Loucy (cell line): ENCODE measurements around the gene DOCK3.
"Not testable (repeated sequence)": the region's sequence is repeated elsewhere in the genome, so short reads cannot be mapped to it uniquely, and the experiment has no call there.

Experiments
- H2AFZ ChIP-seq: fragments of 200-600 bp; sonication (generic); 2 replicates; pipeline ENCODE4 v1.6.0; 2016; ENCODE audit warnings: antibody characterized with exemption, mild to moderate bottlenecking, low read length, moderate library complexity
- H3F3A ChIP-seq: fragments of 200-600 bp; 2 replicates; pipeline ENCODE4 v1.6.0; 2016; ENCODE audit warnings: antibody characterized with exemption, low read depth, mild to moderate bottlenecking
- H3K27me3 ChIP-seq: fragments of 200-600 bp; sonication (generic); 2 replicates; pipeline ENCODE4 v1.6.1; 2014; ENCODE audit warnings: low read length, mild to moderate bottlenecking; ENCODE audit not compliant: insufficient read depth, poor library complexity, severe bottlenecking
- H3K36me3 ChIP-seq: fragments of 200-600 bp; sonication (generic); 2 replicates; pipeline ENCODE4 v1.6.1; 2016; ENCODE audit warnings: low read length; ENCODE audit not compliant: insufficient read depth
- H3K4me1 ChIP-seq: fragments of 200-600 bp; sonication (generic); 2 replicates; pipeline ENCODE4 v1.5.1; 2014; ENCODE audit warnings: low read length, mild to moderate bottlenecking; ENCODE audit not compliant: insufficient read depth, poor library complexity, severe bottlenecking
- H3K4me2 ChIP-seq: fragments of 200-600 bp; sonication (generic); 2 replicates; pipeline ENCODE4 v1.6.0; 2014; ENCODE audit warnings: antibody characterized with exemption, low read length, low read depth, mild to moderate bottlenecking; ENCODE audit not compliant: poor library complexity, severe bottlenecking
- H3K4me3 ChIP-seq: fragments of 200-600 bp; sonication (generic); 2 replicates; pipeline ENCODE4 v1.5.1; 2014; ENCODE audit warnings: low read length, mild to moderate bottlenecking, mixed read lengths; ENCODE audit not compliant: poor library complexity, severe bottlenecking
- H3K79me2 ChIP-seq: fragments of 200-600 bp; sonication (generic); 2 replicates; pipeline ENCODE4 v1.6.1; 2014; ENCODE audit warnings: low read length; ENCODE audit not compliant: insufficient read depth
- H3K9ac ChIP-seq: fragments of 200-600 bp; sonication (generic); 2 replicates; pipeline ENCODE4 v1.6.0; 2014; ENCODE audit warnings: mild to moderate bottlenecking, low read depth, low read length, moderate library complexity; ENCODE audit not compliant: poor library complexity, severe bottlenecking
- H3K9me2 ChIP-seq: fragments of 200-600 bp; sonication (generic); replicated peaks from 2 replicates; pipeline ENCODE4 v1.6.1; 2016; ENCODE audit warnings: low read depth, low read length, mixed read lengths
- H3K9me3 ChIP-seq: fragments of 200-600 bp; sonication (generic); 2 replicates; pipeline ENCODE4 v1.6.1; 2014; ENCODE audit warnings: mild to moderate bottlenecking, antibody characterized with exemption, low read length, low read depth; ENCODE audit not compliant: insufficient read depth
- H4K20me1 ChIP-seq: fragments of 200-600 bp; sonication (generic); 2 replicates; pipeline ENCODE4 v1.6.0; 2014; ENCODE audit warnings: antibody characterized with exemption, low read length, mild to moderate bottlenecking; ENCODE audit not compliant: insufficient read depth, poor library complexity, severe bottlenecking
- EZH2phosphoT487 ChIP-seq: fragments of 200-600 bp; IDR thresholded peaks from 2 replicates; pipeline ENCODE4 v1.6.1; 2018; ENCODE audit warnings: antibody characterized with exemption, mild to moderate bottlenecking, moderate library complexity, borderline replicate concordance
- TF ChIP-seq, protein P1 (sequence below): fragments of 200-600 bp; sonication (generic); conservative IDR thresholded peaks from 2 replicates; pipeline ENCODE4 v1.5.1; 2014; ENCODE audit warnings: mild to moderate bottlenecking, antibody characterized with exemption, low read length

The DOCK3 gene

GRCh38 chr3:50883755-50884154 is 209.0 kb downstream of the DOCK3 start:
- Histone ChIP-seq H4K20me1 (no peaks in the 10 kb centered on the region), H3K4me3 (no peak overlapping the region), H3K9me2 (no peaks in the 10 kb centered on the region), H3K4me2 (no peak overlapping the region), H3K27me3 (no peaks in the 10 kb centered on the region), H3K9me3 (no peaks in the 10 kb centered on the region), H3K79me2 (no peaks in the 10 kb centered on the region), H3K4me1 (no peaks in the 10 kb centered on the region), H3K36me3 (no peaks in the 10 kb centered on the region), H3F3A (no peaks in the 10 kb centered on the region), H3K9ac (no peak overlapping the region), H2AFZ (no peak overlapping the region)
- no peak for TF ChIP-seq EZH2phosphoT487
- TF ChIP-seq, protein P1, sequence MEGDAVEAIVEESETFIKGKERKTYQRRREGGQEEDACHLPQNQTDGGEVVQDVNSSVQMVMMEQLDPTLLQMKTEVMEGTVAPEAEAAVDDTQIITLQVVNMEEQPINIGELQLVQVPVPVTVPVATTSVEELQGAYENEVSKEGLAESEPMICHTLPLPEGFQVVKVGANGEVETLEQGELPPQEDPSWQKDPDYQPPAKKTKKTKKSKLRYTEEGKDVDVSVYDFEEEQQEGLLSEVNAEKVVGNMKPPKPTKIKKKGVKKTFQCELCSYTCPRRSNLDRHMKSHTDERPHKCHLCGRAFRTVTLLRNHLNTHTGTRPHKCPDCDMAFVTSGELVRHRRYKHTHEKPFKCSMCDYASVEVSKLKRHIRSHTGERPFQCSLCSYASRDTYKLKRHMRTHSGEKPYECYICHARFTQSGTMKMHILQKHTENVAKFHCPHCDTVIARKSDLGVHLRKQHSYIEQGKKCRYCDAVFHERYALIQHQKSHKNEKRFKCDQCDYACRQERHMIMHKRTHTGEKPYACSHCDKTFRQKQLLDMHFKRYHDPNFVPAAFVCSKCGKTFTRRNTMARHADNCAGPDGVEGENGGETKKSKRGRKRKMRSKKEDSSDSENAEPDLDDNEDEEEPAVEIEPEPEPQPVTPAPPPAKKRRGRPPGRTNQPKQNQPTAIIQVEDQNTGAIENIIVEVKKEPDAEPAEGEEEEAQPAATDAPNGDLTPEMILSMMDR: no peak

- Histone ChIP-seq H3K9me2 (no peaks in the 10 kb centered on the region), H3F3A (no peaks in the 10 kb centered on the region), H3K27me3 (no peaks in the 10 kb centered on the region), H2AFZ (no peak overlapping the region), H3K79me2 (no peaks in the 10 kb centered on the region), H3K4me2 (no peak overlapping the region), H3K9ac (no peak overlapping the region), H3K36me3 (no peaks in the 10 kb centered on the region), H3K4me3 (no peak overlapping the region), H3K4me1 (no peaks in the 10 kb centered on the region), H3K9me3 (no peaks in the 10 kb centered on the region), H4K20me1 (no peaks in the 10 kb centered on the region)
- TF ChIP-seq, protein P1: peak; percentile 40
- TF ChIP-seq EZH2phosphoT487: no peak
Observed at GRCh38 chr3:50885070-50885850, 210.5 kb downstream of the DOCK3 start.

DNA sequence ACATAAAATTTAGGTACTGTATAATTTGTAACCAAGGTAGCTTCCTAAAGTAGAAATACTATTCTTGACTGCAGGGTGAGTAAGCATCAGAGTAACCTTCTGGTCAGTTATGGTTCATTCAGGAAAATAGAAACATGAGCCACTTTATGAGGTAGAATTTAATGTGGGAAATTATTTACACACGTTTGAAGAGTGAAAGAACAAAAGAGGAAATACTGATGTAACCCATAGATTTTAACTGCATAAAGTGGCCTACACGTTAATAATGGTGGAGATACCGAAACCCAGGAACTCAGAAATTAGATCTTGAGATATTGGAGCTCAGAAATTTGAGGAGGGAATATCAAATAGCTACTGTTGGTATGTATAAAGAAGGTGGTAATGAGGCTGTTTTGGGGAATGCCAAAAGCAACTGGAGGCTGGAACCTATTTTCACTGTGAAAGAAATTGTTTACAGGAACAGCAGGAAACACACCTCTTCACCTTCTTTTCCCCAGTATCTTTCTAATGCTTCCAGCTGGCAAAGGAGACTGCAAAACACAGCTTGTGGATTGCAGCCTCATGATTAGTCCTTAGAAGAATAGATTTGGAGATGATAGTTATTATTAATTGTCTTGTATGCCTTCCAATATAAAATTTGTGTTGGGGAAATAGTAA is 216.1 kb downstream of the DOCK3 start:
- H3K4me2 ChIP-seq: no peak overlapping the region
- no peak overlapping the region for H3K9ac ChIP-seq
- H4K20me1 ChIP-seq: no peaks in the 10 kb centered on the region
- H3K79me2 ChIP-seq: no peaks in the 10 kb centered on the region
- TF ChIP-seq EZH2phosphoT487: no peak
- TF ChIP-seq, protein P1: no peak
- no peaks in the 10 kb centered on the region for H3K9me2 ChIP-seq
- no peaks in the 10 kb centered on the region for H3K27me3 ChIP-seq
- H3K36me3 ChIP-seq: no peaks in the 10 kb centered on the region
- no peak overlapping the region for H3K4me3 ChIP-seq
- no peak overlapping the region for H2AFZ ChIP-seq
- no peaks in the 10 kb centered on the region for H3K9me3 ChIP-seq
- no peaks in the 10 kb centered on the region for H3F3A ChIP-seq
- H3K4me1 ChIP-seq: no peaks in the 10 kb centered on the region

- not testable (repeated sequence) for H3K4me1 ChIP-seq, H3K9ac ChIP-seq
Observed at GRCh38 chr3:50901097-50901496, 226.4 kb downstream of the DOCK3 start.

More at GRCh38 chr3:50901097-50901496, 226.4 kb downstream of the DOCK3 start:
- not testable (repeated sequence) for H3K9me3 ChIP-seq, H4K20me1 ChIP-seq, H3F3A ChIP-seq, H2AFZ ChIP-seq, H3K79me2 ChIP-seq, H3K36me3 ChIP-seq, H3K9me2 ChIP-seq, H3K4me2 ChIP-seq, H3K27me3 ChIP-seq, H3K4me3 ChIP-seq
